HG02759 (cell line): ENCODE results near the gene IFI27L2.

Experiments used
- ATAC-seq: cut with Tn5 transposase; IDR thresholded peaks from one replicate; pipeline ENCODE4 v1.9.1; 2021; ENCODE audit warnings: mild to moderate bottlenecking, moderate library complexity; ENCODE audit not compliant: unreplicated experiment

Gene IFI27L2

DNA sequence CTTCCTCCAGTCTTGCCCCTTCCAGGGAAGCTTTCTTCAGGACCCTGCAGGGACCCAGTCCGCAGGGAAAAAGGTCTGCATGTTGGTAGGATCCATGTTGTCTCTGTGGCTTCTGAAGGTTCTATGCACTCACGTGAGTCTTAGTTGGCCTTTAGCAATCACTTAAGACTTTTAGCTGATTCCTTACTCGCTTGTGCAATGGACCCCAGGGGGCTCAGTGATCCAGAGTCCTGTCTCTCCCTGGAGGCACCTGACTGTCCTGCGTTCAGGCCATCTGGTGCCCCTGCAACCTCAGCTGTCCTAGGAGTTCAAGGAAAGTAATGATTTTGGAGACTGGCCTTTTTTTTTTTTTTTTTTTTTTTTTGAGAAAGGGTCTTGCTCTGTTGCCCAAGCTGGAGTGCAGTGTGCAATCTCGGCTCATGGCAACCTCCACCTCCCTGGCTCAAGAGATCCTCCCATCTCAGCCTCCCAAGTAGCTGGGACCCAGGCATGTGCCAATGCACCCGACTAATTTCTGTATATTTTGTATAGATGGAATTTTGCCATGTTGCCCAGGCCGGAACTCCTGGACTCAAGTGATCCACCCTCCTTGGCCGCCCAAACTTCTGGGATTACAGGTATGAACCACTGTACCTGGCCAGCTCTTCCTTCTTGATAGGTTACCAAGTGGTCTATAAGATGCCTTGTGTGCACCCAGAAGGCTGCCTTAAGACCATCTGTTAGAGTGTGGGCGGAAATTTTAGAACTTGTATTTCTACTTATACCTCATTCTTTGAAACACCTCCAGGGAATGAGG lies 4.6 kb downstream of the IFI27L2 start:
- no peak for ATAC-seq

DNA sequence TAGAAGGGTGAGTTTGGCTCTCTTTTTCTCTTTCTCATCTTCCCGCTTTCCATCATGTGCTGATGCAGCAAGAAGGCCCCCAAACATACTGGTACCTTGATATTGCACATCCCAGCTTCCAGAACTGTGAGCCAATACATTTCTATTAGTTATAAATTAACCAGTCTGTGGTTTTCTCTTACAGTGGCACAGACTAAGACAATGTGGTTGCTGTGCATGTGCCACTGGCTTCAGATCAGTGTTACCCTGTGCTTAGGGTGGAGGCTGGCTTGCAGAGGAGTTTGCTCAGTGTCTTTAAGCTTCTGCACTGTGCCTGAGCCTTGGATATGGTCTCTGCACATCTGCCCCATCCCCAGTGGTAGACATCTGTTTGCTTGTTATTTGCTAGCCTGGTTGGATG lies 5.5 kb downstream of the IFI27L2 start:
- no peak for ATAC-seq

DNA sequence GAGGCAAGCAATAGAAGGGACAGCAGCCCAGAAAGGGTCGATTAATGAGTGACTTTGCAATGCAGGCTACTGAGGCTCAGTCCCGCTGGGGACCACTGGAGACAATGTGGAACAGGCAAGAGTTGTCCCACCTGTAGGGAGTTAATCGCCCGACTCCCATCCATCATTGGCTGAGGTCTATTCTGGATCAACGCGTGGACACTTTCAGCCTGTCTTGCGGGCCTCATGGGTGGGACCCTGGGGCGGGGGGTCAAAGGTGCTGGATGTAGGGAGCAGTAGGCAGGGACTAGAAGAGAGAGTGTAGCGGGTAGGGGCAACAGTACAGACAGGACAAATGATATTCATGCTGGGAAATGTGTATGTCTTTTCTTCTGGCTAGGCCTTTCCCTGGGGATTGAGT lies 6.1 kb downstream of the IFI27L2 start:
- no peak for ATAC-seq

DNA sequence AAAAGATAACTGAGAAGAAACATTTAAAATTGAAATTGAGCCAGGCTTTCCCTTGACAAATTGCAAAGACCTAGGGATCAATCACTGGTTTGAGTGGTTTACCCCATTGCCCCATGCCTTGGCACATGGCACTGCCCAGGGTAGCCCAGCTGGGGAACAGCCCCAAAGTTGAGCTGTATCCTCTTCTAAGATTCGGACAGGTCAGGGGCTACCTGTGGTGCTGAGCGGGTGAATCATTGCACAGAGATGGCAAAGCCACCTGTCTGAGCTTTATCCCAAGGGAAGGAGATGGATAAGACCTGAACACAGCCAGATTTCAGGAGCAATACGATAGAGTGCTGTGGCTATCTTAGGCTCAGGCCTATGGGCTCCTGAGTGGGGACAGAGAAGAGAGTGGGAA lies 7.0 kb downstream of the IFI27L2 start:
- no peak for ATAC-seq

DNA sequence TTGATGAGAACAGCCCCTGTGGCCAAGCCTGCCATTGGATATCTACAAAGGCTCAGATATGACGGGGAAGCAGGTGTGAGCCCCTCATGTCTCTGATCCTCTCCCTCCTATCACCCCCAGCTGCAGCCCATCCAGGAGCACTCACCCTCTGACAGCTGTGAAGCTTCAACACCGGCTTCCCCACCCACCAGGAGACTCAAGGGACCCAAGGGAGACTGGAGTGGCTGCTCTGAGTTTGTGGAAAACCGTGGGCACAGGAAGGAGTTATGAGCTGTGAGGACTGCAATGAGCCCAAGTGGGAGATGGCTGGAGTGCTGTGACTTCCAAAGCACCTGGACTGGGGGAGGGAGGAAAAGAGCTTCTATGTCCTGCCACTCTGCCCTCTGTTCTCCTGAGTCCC lies 7.9 kb downstream of the IFI27L2 start:
- no peak for ATAC-seq

DNA sequence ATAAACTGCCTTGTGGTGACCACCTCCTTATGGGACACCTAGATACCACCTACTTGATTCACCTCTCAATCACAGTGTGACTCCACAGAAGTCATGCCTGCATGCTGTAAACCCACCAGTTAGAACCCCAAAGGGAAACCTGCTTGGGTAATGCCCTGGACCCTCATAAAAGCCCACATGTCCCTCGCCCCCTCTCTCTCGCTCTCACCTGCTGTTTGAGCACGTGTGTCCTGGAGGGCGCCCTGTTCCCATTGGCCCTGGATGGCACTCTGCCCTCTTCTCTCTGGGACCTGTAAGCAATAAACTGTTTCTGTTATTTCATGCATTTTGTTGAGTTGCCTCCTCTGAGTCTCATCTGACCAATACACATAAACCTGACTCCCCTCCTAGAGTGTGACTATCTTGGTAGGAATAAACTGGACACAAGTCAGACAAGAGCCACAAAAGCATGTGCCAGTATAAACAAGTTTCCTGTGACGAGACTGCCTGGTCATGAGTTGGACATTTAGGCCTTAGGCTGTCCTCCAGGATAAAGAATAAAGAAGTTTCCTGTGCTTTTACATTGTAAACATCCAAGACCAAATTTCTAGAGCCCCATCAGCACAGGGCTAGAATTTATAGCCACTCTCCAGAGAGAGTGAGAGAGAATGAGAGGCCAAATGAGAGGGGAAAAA lies 8.6 kb downstream of the IFI27L2 start:
- no peak for ATAC-seq

DNA sequence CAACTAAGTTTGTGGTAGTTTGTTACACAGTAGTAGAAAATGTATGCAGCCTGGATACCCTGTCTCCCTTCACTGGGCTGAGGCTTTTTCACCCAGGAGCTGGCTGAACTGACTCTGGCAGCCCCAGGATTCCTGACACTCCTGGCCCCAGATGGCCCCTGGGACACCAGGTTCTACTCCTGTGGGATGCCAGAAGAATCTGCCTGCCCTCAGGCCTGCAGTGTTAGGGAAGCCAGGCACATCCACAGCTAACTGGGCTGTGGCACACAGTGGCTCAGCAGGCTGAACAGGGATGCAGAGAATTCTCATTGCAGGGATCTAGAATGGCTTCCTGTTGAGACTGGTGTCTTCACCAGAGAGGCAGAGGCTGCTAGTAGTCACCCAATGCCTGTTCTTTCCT lies 10.3 kb downstream of the IFI27L2 start:
- ATAC-seq: no peak

DNA sequence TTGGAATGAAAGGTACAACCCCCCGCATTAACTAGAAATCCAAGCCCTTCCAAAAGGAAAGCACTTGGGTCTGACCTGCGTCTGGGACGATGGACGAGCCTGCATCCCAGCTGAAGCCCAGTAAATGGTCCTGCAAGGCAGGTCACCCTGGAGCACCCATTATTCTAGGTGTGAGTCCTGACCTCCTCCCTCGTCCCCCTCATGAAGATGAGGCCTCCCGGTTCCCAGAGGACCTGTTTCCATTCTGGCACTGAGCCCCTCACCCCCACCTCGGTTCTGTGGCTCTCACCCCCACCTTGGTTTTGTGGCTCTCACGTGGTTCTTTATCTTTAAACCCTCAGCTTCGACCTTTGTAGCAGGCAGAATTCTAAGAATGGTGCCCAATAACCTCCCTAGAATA lies 11.5 kb downstream of the IFI27L2 start:
- no peak for ATAC-seq

DNA sequence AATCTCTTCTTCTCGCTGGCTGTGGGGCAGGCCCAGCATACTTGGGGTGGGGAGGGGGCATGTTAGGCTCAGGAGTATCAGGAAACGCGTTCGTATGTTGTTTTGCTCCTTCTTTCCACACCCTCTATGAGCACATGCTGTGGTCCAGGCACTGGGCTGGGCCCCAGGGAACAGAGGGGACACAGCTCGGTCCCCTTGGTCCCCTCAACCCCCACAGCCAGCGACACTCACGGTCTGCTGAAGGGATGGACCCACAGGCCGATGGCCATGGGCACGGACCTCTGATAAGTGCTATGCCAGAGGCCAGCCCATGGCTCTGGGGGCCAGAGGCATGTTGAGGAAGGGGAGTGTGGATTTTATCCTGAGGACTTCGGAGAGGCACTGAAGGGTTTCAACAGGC lies 12.7 kb downstream of the IFI27L2 start:
- ATAC-seq: no peak

DNA sequence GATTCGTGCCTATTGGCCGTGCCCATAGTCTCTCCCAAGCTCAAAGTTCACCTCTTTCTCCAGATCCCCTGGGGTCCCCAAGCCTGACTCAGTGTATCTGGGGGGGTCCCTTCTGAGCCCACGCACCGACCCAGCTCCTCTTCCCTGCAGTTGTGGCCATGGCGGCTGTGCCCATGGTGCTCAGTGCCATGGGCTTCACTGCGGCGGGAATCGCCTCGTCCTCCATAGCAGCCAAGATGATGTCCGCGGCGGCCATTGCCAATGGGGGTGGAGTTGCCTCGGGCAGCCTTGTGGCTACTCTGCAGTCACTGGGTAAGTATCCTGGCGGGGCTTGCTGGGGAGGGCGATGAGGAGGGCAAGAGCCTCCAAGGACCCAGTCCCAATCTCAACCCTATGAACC lies 13.8 kb downstream of the IFI27L2 start:
- no peak for ATAC-seq

DNA sequence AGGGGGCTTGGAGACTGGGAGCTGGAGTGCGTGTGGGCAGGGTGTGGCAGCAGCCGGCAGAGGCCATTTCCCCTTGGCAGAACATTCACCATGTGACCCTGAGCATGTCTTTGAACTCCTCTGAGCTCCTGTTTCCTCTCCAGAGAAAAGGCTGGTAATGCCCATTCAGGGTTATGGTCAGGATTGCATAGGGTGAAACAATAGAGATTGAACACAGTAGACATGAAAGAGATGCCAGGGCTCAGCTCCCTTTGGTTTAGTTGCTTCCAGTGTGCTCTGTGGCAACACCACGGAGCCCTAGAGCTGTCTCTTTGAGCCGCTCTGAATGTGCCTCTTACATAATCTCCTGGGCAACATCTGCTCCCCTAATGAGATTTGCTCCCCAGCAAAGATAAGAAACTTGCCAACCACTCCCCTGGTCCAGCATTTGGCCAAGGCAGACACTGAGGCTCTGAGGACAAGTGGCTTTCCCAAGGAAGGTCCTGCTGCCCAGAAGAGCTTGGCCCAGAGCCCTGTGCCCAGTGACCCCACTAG lies 14.3 kb downstream of the IFI27L2 start:
- no peak for ATAC-seq

DNA sequence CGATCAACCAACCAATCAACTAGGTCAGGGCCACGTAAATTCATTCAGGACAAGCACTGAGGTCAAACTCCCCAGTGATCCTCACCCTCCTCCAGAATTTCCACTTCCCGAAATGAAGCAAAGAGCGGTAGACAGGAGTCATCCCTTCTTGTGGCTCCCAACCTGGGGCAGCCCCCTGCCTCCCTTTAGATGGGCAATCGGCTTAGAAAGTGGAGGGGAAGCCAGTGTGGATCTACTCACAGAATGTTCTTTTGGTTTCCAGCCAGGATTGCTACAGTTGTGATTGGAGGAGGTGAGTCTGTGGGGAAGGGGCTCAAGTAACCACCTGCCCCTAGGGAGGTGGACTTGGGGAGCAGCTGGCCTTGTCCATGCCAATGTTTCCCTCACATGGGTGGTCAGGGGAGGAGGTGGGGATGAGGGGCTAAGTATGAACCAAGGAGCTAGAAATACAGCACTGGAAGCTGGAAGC lies 14.8 kb downstream of the IFI27L2 start:
- no peak for ATAC-seq

DNA sequence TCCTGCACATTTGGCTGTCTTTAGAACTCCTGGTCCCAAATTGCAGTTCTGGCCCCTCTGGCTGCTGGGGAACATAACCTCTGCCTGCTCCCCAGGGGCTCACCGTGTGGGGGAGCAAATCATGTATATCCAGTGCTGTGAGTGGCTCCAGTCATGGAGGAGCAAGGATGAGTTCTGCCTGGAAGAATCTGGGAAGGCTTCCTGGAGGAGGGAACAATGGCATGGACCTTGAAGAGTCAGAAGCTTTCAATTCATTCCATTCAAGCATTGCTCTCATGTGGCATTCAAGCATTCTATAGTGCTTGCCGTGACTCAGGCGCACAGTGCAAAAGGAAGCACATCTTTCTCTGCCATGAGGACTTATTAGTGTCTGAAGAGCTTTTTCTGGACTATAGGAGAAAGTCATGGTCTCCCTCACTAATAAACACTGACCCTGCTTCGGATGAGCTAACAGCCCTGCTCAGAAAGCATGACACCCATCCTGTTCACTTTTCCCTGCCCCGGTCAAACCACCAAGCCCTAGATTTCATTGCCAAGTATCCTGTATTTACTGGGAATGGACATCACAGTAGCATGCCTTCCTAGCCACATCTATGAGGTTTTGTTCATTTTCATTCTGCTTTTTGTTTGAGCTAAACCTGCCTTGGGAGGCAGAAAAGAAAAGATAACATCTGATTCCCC lies 15.4 kb downstream of the IFI27L2 start:
- no peak for ATAC-seq

DNA sequence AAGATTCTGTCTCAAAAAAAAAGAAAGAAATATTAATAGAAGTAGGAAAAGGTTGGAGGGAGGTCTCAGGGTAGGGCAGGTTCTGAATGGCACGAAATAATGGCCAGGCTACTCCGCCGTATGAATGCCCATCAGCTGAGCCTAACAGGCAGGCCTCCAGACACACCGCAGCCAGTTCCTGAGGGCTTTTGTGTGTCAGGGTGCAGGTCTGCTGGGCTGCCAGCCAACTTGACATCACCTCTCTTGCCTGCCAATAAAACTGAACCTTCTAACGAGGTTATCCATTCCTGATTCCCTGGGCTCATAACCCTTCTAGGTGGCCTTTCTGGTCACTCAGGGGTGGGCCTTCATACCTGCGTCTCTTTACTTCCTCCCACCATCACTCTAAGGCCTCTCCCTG lies 15.9 kb downstream of the IFI27L2 start:
- no peak for ATAC-seq

DNA sequence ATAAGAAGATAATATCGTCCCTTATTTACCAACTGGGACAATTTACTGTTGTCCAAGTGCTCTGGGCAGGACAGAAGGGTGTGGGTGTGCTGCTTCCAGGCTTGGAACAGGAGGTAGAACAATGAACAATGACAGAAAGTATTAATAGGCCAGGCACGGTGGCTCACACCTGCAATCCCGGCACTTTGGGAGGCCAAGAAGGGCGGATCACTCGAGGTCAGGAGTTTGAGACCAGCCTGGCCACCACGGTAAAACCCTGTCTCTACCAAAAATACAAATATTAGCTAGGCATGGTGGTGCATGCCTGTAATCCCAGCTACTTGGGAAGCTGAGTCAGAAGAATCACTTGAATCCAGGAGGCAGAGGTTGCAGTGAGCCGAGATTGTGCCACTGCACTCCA lies 16.3 kb downstream of the IFI27L2 start:
- no peak for ATAC-seq

DNA sequence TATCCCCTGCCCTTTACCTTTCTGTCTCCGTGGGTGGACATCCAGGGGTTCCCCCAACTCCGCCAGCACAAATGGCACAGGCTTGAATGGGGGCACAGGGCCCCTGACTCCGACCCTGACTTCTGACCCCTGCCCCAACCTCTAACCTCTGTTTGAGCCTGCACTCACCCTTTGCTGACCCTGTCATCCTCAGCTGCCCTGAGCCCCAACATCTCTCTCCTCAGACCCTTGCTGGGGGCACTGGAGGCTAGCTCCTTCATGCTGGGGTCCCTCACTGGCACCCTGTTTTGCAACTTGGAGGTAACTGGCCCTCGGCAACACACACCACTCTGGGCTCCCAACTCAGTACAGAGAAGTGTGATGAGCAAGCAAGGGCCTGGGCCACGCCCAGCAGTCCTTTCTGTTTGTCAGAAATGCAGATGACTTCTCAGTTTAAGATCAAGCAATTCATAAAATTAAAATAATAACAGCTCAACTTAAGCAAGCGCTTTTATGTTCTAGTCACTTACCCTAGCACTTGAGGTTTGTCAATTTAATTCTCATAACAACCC lies 16.8 kb downstream of the IFI27L2 start:
- no peak for ATAC-seq

DNA sequence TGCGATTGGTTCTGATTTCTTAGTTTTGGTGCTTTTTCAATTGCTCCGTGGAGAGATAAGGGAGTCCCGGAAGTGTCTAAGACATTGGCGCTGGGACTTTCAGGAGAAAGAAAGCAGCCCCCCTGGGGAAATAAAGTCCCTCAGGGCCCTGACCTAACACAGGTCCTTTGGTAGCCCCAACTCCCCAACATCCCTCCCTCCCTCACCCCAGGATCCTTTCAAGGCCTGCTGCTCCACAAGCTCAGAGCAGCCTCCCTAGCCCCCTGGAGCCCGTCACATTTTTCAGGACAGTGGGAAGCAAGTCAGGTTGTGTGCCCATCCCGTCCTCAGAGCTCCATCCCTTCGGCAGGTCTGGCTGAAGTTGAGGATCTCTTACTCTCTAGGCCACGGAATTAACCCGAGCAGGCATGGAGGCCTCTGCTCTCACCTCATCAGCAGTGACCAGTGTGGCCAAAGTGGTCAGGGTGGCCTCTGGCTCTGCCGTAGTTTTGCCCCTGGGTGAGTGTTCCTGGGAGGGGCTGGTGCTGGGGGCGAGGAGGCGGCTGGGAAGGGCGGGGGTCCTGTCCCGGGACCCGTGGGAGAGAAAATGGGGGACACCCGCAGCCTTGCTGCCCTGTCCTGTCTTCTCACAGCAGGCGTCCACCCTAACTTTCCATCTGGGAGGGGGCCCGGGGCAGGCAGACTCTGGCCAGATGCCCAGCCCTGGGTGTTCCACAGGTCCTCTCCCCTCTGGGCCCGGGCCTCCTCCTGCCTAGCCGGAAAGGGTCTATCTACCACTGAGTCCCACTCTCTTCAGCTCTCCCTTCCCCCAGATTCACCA lies 17.9 kb downstream of the IFI27L2 start:
- ATAC-seq: no peak

DNA sequence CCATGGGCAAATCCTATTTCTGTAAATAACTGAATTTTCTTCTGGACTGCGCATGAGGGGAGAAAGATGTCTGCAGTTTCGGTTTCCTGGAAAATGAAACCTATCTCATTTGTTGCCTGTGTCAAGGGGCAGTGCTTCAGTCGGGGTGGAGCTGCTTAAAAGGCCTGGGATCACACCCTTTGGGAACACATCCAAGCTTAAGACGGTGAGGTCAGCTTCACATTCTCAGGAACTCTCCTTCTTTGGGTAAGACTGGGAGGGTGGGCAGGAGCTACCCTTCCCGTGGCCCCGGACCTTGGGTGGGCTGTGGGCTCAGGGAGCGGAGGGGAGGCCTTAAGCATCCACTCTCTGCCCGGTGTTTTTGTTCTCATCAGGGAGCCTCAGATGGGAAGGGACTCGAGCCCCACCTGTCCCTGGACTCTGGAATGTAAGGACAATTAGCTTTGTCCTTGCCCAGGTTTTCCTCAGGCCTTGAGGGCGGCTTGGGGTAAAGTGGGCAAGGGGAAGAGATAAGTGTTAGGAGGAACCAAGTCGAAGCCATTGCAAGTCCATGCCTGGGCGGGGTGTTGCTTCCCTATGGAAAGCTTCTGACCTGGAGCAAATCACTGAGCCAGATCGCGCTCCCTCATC lies 18.7 kb downstream of the IFI27L2 start, which contains the start of gene IFI27:
Gene IFI27 (plus strand): TSS at position 185 of the 630 bp plus-strand sequence.
- ATAC-seq: no peak

DNA sequence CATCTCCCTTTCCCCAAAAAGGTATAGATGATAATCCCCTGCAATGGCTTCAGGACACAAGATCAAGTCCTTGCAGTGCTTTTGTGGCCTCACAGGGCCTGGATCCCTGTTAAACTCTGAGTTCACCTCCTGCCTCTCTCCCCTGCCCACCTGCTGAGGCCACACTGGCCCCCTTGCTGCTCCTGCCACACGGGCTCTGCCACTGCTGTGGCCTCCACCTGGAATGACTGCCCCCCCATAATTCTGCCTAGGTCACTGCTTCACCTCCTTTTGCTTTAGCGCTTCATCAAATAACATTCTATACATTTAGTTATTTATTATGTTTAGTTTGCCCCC lies 19.5 kb downstream of the IFI27L2 start:
- no peak for ATAC-seq

DNA sequence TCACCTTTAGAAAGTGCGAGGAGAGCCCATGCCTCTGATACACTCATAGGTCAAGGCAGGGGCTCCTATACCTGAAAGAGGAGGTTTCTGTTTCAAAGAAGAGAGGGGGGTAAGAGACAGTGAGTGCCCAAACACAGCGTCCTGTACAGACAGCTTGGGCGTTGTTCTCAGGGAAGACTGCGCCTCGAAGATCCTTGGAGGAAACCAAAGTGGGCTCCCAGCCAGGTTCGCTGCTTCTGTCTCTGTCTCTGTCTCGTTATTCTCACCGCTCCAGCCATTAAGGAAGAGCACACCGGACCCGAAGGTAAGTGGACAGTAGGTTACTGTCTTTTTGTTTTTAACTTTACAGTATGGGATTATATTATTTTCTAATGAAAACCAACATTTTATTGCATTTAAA lies 24.7 kb downstream of the IFI27L2 start:
- no peak for ATAC-seq
